Stimulated activated memory B cell treated with anti-CD40 and anti-IgM and Interleukin-4, amounts not matched to agents 10 μg/mL and 1 μg/mL and 100 μg/mL, for 72 hours (primary cell): ENCODE measurements around the gene CHST3.
"Not testable (repeated sequence)": the region's sequence is repeated elsewhere in the genome, so short reads cannot be mapped to it uniquely, and the experiment has no call there.

ENCODE experiments used
- ATAC-seq: fragments of 150-1000 bp; cut with Tn5 transposase; 2 replicates; pipeline ENCODE4 v1.10.0; 2021
- H3K27ac Mint-ChIP-seq: one replicate; pipeline ENCODE4 v1.8.0; 2022; ENCODE audit warnings: mild to moderate bottlenecking, mixed read lengths
- H3K27me3 Mint-ChIP-seq: one replicate; pipeline ENCODE4 v1.8.0; 2022; ENCODE audit warnings: mixed read lengths
- H3K36me3 Mint-ChIP-seq: one replicate; pipeline ENCODE4 v1.8.0; 2022; ENCODE audit warnings: mixed read lengths
- H3K4me1 Mint-ChIP-seq: one replicate; pipeline ENCODE4 v1.8.0; 2022; ENCODE audit warnings: mixed read lengths
- H3K4me3 Mint-ChIP-seq: one replicate; pipeline ENCODE4 v1.8.0; 2022; ENCODE audit warnings: mild to moderate bottlenecking, moderate library complexity, mixed read lengths
- H3K9me3 Mint-ChIP-seq: one replicate; pipeline ENCODE4 v1.8.0; 2022; ENCODE audit warnings: mixed read lengths

The CHST3 gene

GRCh38 chr10:72016608-72017300 is 52.6 kb downstream of the CHST3 start:
- H3K4me3 Mint-ChIP-seq: no peak overlapping the region
- H3K9me3 Mint-ChIP-seq: peaks cover 3% of the 10 kb centered on the region
- peaks cover 43% of the 10 kb centered on the region for H3K27me3 Mint-ChIP-seq
- H3K36me3 Mint-ChIP-seq: no peaks in the 10 kb centered on the region
- no peak for ATAC-seq
- no peak overlapping the region for H3K27ac Mint-ChIP-seq
- H3K4me1 Mint-ChIP-seq: peaks cover 7% of the 10 kb centered on the region

DNA sequence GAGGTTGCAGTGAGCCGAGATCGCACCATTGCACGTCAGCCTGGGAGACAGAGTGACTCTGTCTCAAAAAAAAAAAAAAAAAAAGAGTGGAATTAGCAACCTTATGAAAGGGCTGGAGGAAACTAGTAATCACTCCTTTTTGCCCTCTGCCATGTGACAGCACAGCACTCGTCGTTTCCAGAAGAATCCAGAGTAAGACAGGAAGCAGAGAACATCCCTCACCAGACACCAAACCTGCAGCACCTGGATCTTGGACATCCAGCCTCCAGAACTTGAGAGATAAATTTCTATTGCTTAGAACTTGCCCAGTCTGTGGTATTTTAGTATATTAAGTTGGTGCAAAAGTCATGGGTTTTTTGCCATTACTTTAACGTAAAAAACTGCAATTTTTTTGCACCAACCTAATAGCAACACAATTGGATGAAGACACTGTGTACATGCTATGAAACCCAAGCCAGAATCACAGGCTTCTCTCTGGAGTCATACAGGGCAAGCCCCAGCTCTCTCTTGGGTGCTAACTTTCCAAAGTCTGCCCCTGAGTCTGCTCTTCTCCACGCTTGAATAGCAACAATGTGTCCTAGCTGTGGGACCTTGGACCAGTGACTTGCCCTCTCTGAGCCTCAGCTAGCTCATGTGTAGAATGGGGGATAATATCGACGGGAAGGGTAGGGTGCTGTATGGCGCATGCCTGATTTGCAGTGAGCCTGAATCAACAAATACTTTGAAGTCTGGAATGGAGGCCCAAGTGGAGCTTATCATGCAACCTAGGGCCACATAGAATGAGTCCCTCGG is 55.1 kb downstream of the CHST3 start:
- Mint-ChIP-seq H3K27ac (no peak overlapping the region), H3K9me3 (peaks cover 3% of the 10 kb centered on the region), H3K27me3 (peaks cover 20% of the 10 kb centered on the region), H3K4me3 (no peak overlapping the region), H3K4me1 (peaks cover 7% of the 10 kb centered on the region), H3K36me3 (no peaks in the 10 kb centered on the region)
- no peak for ATAC-seq

- Mint-ChIP-seq H3K27me3 (peaks cover 11% of the 10 kb centered on the region), H3K4me3 (no peak overlapping the region), H3K4me1 (peaks cover 7% of the 10 kb centered on the region), H3K27ac (peak overlapping the region; percentile 22), H3K9me3 (peaks cover 3% of the 10 kb centered on the region), H3K36me3 (no peaks in the 10 kb centered on the region)
- no peak for ATAC-seq
Measured at GRCh38 chr10:72020914-72021809, 57.0 kb downstream of the CHST3 start.

- Mint-ChIP-seq H3K4me3 (no peak overlapping the region), H3K27ac (no peak overlapping the region), H3K36me3 (no peaks in the 10 kb centered on the region), H3K27me3 (peaks cover 15% of the 10 kb centered on the region), H3K4me1 (peaks cover 7% of the 10 kb centered on the region), H3K9me3 (peaks cover 3% of the 10 kb centered on the region)
- no peak for ATAC-seq
Measured at GRCh38 chr10:72022228-72022627, 58.0 kb downstream of the CHST3 start.

GRCh38 chr10:72024596-72024995 is 60.4 kb downstream of the CHST3 start:
- no peaks in the 10 kb centered on the region for H3K36me3 Mint-ChIP-seq
- no peak overlapping the region for H3K27ac Mint-ChIP-seq
- peaks cover 3% of the 10 kb centered on the region for H3K9me3 Mint-ChIP-seq
- no peak for ATAC-seq
- H3K4me1 Mint-ChIP-seq: peaks cover 7% of the 10 kb centered on the region
- peaks cover 30% of the 10 kb centered on the region for H3K27me3 Mint-ChIP-seq
- H3K4me3 Mint-ChIP-seq: no peak overlapping the region

DNA sequence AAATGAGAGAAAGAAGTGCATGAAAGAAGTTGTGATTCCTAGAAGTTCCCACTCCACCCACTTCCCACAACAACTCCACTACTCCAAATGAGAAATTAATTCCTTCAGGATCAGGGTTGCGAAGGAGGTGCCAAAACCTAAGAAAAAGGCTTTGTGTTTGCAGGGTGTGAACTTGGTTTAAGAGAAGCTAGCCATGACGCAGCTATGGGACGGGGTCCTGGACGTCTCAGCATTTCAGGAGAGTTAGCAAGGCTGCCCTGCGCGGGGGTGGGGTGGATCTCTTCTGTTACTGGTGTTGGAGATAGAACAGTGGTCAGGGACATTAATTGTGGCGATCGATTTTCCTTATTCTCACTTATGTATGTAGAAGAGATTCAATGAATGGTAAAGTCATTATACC is 61.2 kb downstream of the CHST3 start:
- no peak for ATAC-seq
- Mint-ChIP-seq H3K27me3 (peaks cover 35% of the 10 kb centered on the region), H3K36me3 (no peaks in the 10 kb centered on the region), H3K9me3 (peaks cover 3% of the 10 kb centered on the region), H3K4me3 (no peak overlapping the region), H3K27ac (no peak overlapping the region), H3K4me1 (peaks cover 7% of the 10 kb centered on the region)

GRCh38 chr10:72025832-72026231 is 61.6 kb downstream of the CHST3 start:
- Mint-ChIP-seq H3K4me1 (peaks cover 6% of the 10 kb centered on the region), H3K4me3 (no peak overlapping the region), H3K36me3 (no peaks in the 10 kb centered on the region), H3K27me3 (peaks cover 39% of the 10 kb centered on the region), H3K9me3 (peaks cover 3% of the 10 kb centered on the region), H3K27ac (no peak overlapping the region)
- no peak for ATAC-seq

DNA sequence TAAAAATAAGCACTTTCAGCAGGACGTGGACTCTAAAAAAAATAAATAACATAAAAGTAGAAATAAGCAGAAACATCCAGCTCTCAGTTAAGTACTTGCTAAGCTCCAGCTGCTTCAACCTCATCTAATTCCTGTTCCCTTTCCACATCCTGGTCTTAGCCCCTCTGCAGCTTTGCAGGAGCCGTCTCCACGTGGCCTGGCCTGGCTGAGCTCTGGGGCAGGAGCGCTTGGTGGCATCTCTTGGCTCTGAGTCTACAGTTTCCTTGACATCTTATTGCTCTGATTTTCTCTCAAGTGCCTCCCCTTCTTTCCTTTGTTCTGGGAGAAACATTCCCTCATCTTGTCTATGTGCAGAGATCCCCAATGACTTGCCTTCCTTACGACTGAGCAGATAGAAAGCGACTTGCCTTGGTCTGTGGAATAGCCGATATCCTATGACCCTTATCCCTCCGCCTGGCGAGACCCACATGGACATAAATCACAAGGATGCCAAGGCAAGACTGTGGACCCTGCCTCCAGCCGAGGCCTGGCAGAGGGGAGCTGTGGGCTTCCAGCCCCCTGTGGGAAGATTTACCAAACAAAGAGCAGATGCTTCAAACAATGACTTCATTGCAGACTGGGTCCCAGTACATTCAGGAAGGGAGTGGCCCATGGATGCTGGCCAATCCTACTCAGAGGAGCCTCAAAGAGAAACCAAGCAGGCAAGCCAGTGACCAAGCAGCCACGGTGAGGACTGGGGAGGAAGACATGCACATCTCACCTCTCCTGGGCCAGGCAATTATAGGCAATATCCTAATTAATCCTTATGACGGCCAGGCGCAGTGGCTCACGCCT is 62.3 kb downstream of the CHST3 start:
- Mint-ChIP-seq H3K36me3 (no peaks in the 10 kb centered on the region), H3K9me3 (no peaks in the 10 kb centered on the region), H3K27ac (no peak overlapping the region), H3K27me3 (peaks cover 46% of the 10 kb centered on the region), H3K4me3 (no peak overlapping the region), H3K4me1 (no peaks in the 10 kb centered on the region)
- ATAC-seq: no peak

DNA sequence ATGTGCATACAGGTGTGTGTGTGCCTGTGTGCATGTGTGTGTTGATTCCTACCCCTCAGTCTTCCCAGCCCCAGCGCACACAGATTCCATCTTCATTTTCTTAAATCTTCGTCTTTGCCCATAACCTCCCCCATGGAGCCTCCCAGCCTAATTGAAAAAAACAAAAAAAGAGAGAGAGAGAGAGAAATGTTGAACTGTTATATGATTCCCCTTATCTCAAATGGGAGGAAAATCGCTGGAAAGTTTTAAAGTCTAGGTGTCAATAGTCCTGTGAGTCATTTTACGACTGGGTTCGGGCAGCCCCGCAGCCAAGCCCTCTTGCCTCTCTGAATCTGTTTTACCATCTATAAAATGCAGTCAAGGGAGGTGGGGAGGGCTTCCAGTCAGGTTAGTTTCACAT is 63.3 kb downstream of the CHST3 start:
- peak; percentile 31 for ATAC-seq
- Mint-ChIP-seq H3K36me3 (no peaks in the 10 kb centered on the region), H3K27me3 (peaks cover 55% of the 10 kb centered on the region), H3K4me3 (no peak overlapping the region), H3K4me1 (no peaks in the 10 kb centered on the region), H3K9me3 (no peaks in the 10 kb centered on the region), H3K27ac (no peak overlapping the region)

GRCh38 chr10:72029414-72029813 is 65.2 kb downstream of the CHST3 start:
- Mint-ChIP-seq H3K27ac (no peak overlapping the region), H3K27me3 (peaks cover 61% of the 10 kb centered on the region), H3K4me1 (no peaks in the 10 kb centered on the region), H3K4me3 (no peak overlapping the region), H3K36me3 (no peaks in the 10 kb centered on the region), H3K9me3 (no peaks in the 10 kb centered on the region)
- no peak for ATAC-seq

DNA sequence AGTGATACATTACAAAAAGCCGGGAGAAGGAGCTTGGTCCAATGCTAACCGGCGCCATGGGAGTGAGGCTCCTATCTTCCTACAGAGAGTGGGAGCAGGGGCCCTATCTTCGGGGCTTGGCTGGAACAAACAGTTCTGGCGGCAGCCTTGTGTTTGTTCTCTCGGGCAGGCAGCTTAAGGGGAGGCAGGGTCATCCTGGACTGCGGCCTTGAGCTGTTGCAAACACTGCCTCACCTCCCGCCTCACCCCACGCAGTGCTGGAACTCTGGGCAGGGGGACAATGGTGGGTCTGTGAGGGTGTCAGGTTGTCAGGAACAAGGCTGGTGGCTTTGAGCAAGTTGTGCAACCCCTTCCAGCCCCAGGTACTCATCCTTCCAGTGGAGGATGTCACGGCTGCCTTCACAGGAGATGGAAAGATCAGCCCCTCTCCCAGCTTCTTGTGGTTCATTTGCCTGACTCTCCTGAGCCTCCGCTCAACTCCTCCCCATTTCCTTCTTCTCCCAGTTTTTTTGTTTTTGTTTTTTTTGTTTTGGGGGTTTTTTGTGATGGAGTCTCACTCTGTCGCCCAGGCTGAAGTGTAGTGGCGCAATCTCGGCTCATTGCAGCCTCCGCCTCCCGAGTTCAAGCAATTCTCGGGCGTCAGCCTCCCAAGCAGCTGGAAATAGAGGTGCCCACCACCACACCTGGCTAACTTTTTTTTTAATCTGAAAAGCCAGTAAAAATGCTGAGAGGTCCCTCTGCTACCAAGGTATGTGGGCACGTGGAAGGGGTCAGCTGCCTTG is 66.8 kb downstream of the CHST3 start:
- no peak overlapping the region for H3K27ac Mint-ChIP-seq
- H3K9me3 Mint-ChIP-seq: no peaks in the 10 kb centered on the region
- peaks cover 64% of the 10 kb centered on the region for H3K27me3 Mint-ChIP-seq
- H3K4me3 Mint-ChIP-seq: no peak overlapping the region
- H3K36me3 Mint-ChIP-seq: no peaks in the 10 kb centered on the region
- peak; percentile 28 for ATAC-seq
- no peaks in the 10 kb centered on the region for H3K4me1 Mint-ChIP-seq

DNA sequence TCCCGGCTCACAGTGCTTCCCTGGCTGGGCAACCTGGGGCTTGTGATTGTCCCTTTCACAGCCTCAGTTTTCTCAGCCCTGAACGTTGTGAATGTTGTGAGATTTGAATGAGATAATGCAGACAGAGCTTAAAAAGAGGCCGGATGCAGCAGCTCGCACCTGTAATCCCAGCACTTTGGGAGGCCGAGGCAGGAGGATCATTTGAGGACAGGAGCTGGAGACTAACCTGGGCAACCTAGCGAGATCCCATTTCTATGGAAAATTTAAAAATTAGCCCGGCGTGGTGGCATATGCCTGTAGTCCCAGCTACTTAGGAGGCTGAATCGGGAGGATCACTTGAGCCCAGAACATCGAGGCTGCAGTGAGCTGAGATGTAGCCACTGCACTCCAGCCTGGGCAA is 67.5 kb downstream of the CHST3 start:
- ATAC-seq: no peak
- peaks cover 62% of the 10 kb centered on the region for H3K27me3 Mint-ChIP-seq
- no peaks in the 10 kb centered on the region for H3K9me3 Mint-ChIP-seq
- no peaks in the 10 kb centered on the region for H3K4me1 Mint-ChIP-seq
- no peak overlapping the region for H3K4me3 Mint-ChIP-seq
- no peak overlapping the region for H3K27ac Mint-ChIP-seq
- H3K36me3 Mint-ChIP-seq: no peaks in the 10 kb centered on the region

- not testable (repeated sequence) for ATAC-seq, H3K27ac Mint-ChIP-seq, H3K36me3 Mint-ChIP-seq, H3K4me1 Mint-ChIP-seq, H3K4me3 Mint-ChIP-seq, H3K9me3 Mint-ChIP-seq
- H3K27me3 Mint-ChIP-seq: peaks cover 53% of the 10 kb centered on the region
Measured at GRCh38 chr10:72032409-72033162, 68.4 kb downstream of the CHST3 start.
